IPS-NIHi7 (cell line): ENCODE measurements around the gene EVL.

Source experiments
- DNase-seq: peaks from one replicate; pipeline ENCODE4 v3.0.0; 2012; ENCODE audit warnings: mixed read lengths; ENCODE audit errors: extremely low spot score

The EVL gene

GRCh38 chr14:100065942-100066574 is 836 bp downstream of the EVL start:
- no peak for DNase-seq

GRCh38 chr14:100066962-100067361 is 1.7 kb downstream of the EVL start:
- DNase-seq: no peak

GRCh38 chr14:100067481-100067880 is 2.3 kb downstream of the EVL start:
- DNase-seq: no peak

GRCh38 chr14:100067971-100068959 is 3.0 kb downstream of the EVL start:
- peak; percentile 22 for DNase-seq

- DNase-seq: no peak
Measured at GRCh38 chr14:100069161-100069800, 4.1 kb downstream of the EVL start.

GRCh38 chr14:100070310-100070709 is 5.1 kb downstream of the EVL start:
- DNase-seq: no peak

GRCh38 chr14:100071545-100071944 is 6.3 kb downstream of the EVL start:
- DNase-seq: no peak

GRCh38 chr14:100072783-100073346 is 7.6 kb downstream of the EVL start:
- no peak for DNase-seq

- no peak for DNase-seq
Measured at GRCh38 chr14:100073576-100074430, 8.6 kb downstream of the EVL start.

GRCh38 chr14:100074431-100075100 is 9.3 kb downstream of the EVL start:
- no peak for DNase-seq

- no peak for DNase-seq
Measured at GRCh38 chr14:100075681-100076080, 10.5 kb downstream of the EVL start.

GRCh38 chr14:100076133-100076532 is 10.9 kb downstream of the EVL start:
- peak; percentile 68 for DNase-seq

- DNase-seq: no peak
Measured at GRCh38 chr14:100076606-100077005, 11.4 kb downstream of the EVL start.

GRCh38 chr14:100077441-100077840 is 12.2 kb downstream of the EVL start:
- DNase-seq: no peak

- no peak for DNase-seq
Measured at GRCh38 chr14:100078216-100078803, 13.1 kb downstream of the EVL start.

- DNase-seq: peak; percentile 69
Measured at GRCh38 chr14:100078997-100079725, 13.9 kb downstream of the EVL start.

- no peak for DNase-seq
Measured at GRCh38 chr14:100079726-100080005, 14.4 kb downstream of the EVL start.

- no peak for DNase-seq
Measured at GRCh38 chr14:100080206-100080605, 15.0 kb downstream of the EVL start.

- DNase-seq: no peak
Measured at GRCh38 chr14:100081997-100082625, 16.9 kb downstream of the EVL start.
